WTC11 (cell line): ENCODE measurements around the gene PATL2. TPM values are rescaled to one million over a fixed set of nuclear protein-coding genes. Genes with fewer than 3 reads are reported as not detected.

Experiments used
- ATAC-seq: fragments of 200-7000 bp; cut with Tn5 transposase; 2 replicates; pipeline ENCODE4 v1.10.0; 2021; ENCODE audit warnings: mild to moderate bottlenecking, moderate library complexity
- CTCF ChIA-PET: fragments of 300-600 bp; sonication (Branson Sonifier 250); formaldehyde crosslinking; loops from one replicate; lab custom pipeline; 2021; ENCODE audit warnings: antibody characterized with exemption; lab: Charles Lee
- POLR2A ChIA-PET: fragments of 350-600 bp; sonication (Branson Sonifier 250); formaldehyde crosslinking; loops from one replicate; lab custom pipeline; 2021; ENCODE audit warnings: antibody characterized with exemption; lab: Charles Lee
- DNase-seq: peaks from one replicate; pipeline ENCODE4 v3.0.0; 2021; ENCODE audit warnings: low spot score
- H3K27ac Mint-ChIP-seq: 2 replicates; pipeline ENCODE4 v1.8.0; 2021; ENCODE audit warnings: mixed read lengths
- H3K27me3 Mint-ChIP-seq: 2 replicates; pipeline ENCODE4 v1.8.0; 2021; ENCODE audit warnings: low read depth, mild to moderate bottlenecking, moderate library complexity, mixed read lengths
- H3K36me3 Mint-ChIP-seq: 2 replicates; pipeline ENCODE4 v1.8.0; 2021; ENCODE audit warnings: mixed read lengths
- H3K4me1 Mint-ChIP-seq: 2 replicates; pipeline ENCODE4 v1.8.0; 2022; ENCODE audit warnings: mixed read lengths
- H3K4me3 Mint-ChIP-seq: 2 replicates; pipeline ENCODE4 v1.8.0; 2021; ENCODE audit warnings: mild to moderate bottlenecking, moderate library complexity, mixed read lengths
- H3K9me3 Mint-ChIP-seq: 2 replicates; pipeline ENCODE4 v1.8.0; 2021; ENCODE audit warnings: mixed read lengths
- ELF4 ChIP-seq: sonication (generic); formaldehyde crosslinking; IDR thresholded peaks from 2 replicates; pipeline ENCODE4 v1.8.1; 2022; ENCODE audit warnings: low read depth, mild to moderate bottlenecking, moderate library complexity, missing genetic modification reagents
- FOXK1 ChIP-seq: sonication (generic); formaldehyde crosslinking; IDR thresholded peaks from 2 replicates; pipeline ENCODE4 v1.8.0; 2022; ENCODE audit warnings: mild to moderate bottlenecking, moderate library complexity, missing genetic modification reagents
- HMGA2 ChIP-seq: fragments of 250-450 bp; sonication (Bioruptor Pico); IDR thresholded peaks from 2 replicates; pipeline ENCODE4 v1.4.0; 2021; ENCODE audit warnings: mild to moderate bottlenecking, moderate library complexity
- NR1H2 ChIP-seq: sonication (generic); formaldehyde crosslinking; IDR thresholded peaks from 2 replicates; pipeline ENCODE4 v1.9.0; 2021; ENCODE audit warnings: mild to moderate bottlenecking, moderate library complexity, missing genetic modification reagents
- OVOL2 ChIP-seq: fragments of 250-450 bp; sonication (Bioruptor Pico); IDR thresholded peaks from 2 replicates; pipeline ENCODE4 v1.9.0; 2021; ENCODE audit warnings: mild to moderate bottlenecking, borderline replicate concordance
- PRRX2 ChIP-seq: fragments of 250-450 bp; sonication (Bioruptor Pico); IDR thresholded peaks from 2 replicates; pipeline ENCODE4 v1.8.0; 2021; ENCODE audit warnings: mild to moderate bottlenecking
- SP1 ChIP-seq: sonication (generic); formaldehyde crosslinking; conservative IDR thresholded peaks from 2 replicates; pipeline ENCODE4 v1.8.1; 2022; ENCODE audit warnings: missing genetic modification reagents
- TEAD1 ChIP-seq: sonication (generic); formaldehyde crosslinking; IDR thresholded peaks from 2 replicates; pipeline ENCODE4 v1.8.0; 2022; ENCODE audit warnings: mild to moderate bottlenecking, missing genetic modification reagents
- TEAD4 ChIP-seq: sonication (generic); formaldehyde crosslinking; IDR thresholded peaks from 2 replicates; pipeline ENCODE4 v1.8.0; 2022; ENCODE audit warnings: mild to moderate bottlenecking, missing genetic modification reagents
- ZBTB21 ChIP-seq: sonication (generic); formaldehyde crosslinking; IDR thresholded peaks from 2 replicates; pipeline ENCODE4 v1.8.1; 2023; ENCODE audit warnings: mild to moderate bottlenecking, missing genetic modification reagents, borderline replicate concordance
- ZNF121 ChIP-seq: sonication (generic); formaldehyde crosslinking; IDR thresholded peaks from 2 replicates; pipeline ENCODE4 v1.8.0; 2023; ENCODE audit warnings: missing genetic modification reagents
- ZNF138 ChIP-seq: sonication (generic); formaldehyde crosslinking; conservative IDR thresholded peaks from 2 replicates; pipeline ENCODE4 v1.8.1; 2022; ENCODE audit warnings: mild to moderate bottlenecking, moderate library complexity, missing genetic modification reagents
- ZNF232 ChIP-seq: sonication (generic); formaldehyde crosslinking; IDR thresholded peaks from 2 replicates; pipeline ENCODE4 v1.8.0; 2022; ENCODE audit warnings: mild to moderate bottlenecking, missing genetic modification reagents
- ZNF416 ChIP-seq: fragments of 250-450 bp; sonication (Bioruptor Pico); IDR thresholded peaks from 2 replicates; pipeline ENCODE4 v1.9.0; 2021; ENCODE audit warnings: mild to moderate bottlenecking, inconsistent platforms
- ZNF671 ChIP-seq: fragments of 250-450 bp; sonication (Bioruptor Pico); IDR thresholded peaks from 2 replicates; pipeline ENCODE4 v1.8.0; 2021; ENCODE audit warnings: mild to moderate bottlenecking
- total RNA-seq: library from RNA; stranded (reverse); gene quantifications from 3 replicates; pipeline ENCODE4 v1.2.3, GENCODE V29; 2021
- TF ChIP-seq, protein P1 (sequence below): sonication (generic); formaldehyde crosslinking; IDR thresholded peaks from 2 replicates; pipeline ENCODE4 v1.8.1; 2023; ENCODE audit warnings: mild to moderate bottlenecking, missing genetic modification reagents
- TF ChIP-seq, protein P2 (sequence below): sonication (generic); formaldehyde crosslinking; IDR thresholded peaks from 2 replicates; pipeline ENCODE4 v1.8.0; 2022; ENCODE audit warnings: mild to moderate bottlenecking, missing genetic modification reagents
- TF ChIP-seq, protein P3 (sequence below): sonication (generic); formaldehyde crosslinking; IDR thresholded peaks from 2 replicates; pipeline ENCODE4 v1.8.1; 2023; ENCODE audit warnings: mild to moderate bottlenecking, missing genetic modification reagents, borderline replicate concordance
- TF ChIP-seq, protein P4 (sequence below): fragments of 200-600 bp; IDR thresholded peaks from 2 replicates; pipeline ENCODE4 v1.8.0; 2022; ENCODE audit warnings: antibody characterized with exemption
- TF ChIP-seq, protein P5 (sequence below): fragments of 250-450 bp; sonication (Bioruptor Pico); IDR thresholded peaks from 2 replicates; pipeline ENCODE4 v1.9.0; 2021; ENCODE audit warnings: mild to moderate bottlenecking

Gene PATL2
- total RNA-seq, 1 experiment from 2014 or later, result 0.59 TPM

DNA sequence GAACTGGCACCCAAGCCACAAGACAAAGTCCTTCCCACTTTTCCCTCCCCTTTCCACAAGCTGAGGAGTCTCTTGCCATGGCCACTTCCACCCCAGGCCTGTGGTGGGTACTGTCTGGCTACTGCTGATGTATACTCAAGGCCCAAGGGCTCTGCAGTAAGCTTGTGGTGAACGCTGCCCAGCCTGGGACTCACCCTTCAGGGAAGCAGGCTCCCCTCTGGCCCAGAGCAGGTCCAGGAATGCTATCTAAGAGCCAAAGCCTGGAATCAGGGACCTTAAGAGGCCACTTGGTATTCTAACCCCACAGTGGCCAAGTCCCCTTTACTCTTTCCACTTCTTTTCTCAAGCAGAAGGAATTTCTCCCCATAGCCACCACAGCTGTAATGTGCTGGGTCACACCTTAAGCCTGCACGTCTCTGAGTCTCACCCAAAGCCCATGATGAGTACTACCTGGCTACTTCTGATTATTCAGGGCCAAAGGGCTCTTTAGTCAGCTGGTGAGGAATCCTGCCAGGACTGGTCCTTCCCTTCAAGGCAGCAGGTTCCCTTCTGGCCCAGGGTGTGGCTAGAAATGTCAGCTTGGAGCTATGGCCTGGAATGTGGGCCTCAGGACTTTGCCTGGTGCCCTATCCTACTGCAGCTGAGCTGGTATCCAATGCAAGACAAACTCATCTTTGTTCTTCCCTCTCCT is 4.0 kb downstream of the PATL2 start:
- Mint-ChIP-seq H3K4me3 (no peak overlapping the region), H3K27ac (no peak overlapping the region), H3K4me1 (peaks cover 1% of the 10 kb centered on the region), H3K9me3 (peaks cover 25% of the 10 kb centered on the region), H3K36me3 (peaks cover 3% of the 10 kb centered on the region; the same call in 1 of the 2 replicates), H3K27me3 (peaks cover 5% of the 10 kb centered on the region)
- DNase-seq (no peak), ATAC-seq (no peak)
- no peak for TF ChIP-seq FOXK1 (CRISPR knock-in tag)
- no peak for TF ChIP-seq TEAD1 (CRISPR knock-in tag)
- TF ChIP-seq HMGA2 (CRISPR knock-in tag), result no peak
- TF ChIP-seq, protein P1, sequence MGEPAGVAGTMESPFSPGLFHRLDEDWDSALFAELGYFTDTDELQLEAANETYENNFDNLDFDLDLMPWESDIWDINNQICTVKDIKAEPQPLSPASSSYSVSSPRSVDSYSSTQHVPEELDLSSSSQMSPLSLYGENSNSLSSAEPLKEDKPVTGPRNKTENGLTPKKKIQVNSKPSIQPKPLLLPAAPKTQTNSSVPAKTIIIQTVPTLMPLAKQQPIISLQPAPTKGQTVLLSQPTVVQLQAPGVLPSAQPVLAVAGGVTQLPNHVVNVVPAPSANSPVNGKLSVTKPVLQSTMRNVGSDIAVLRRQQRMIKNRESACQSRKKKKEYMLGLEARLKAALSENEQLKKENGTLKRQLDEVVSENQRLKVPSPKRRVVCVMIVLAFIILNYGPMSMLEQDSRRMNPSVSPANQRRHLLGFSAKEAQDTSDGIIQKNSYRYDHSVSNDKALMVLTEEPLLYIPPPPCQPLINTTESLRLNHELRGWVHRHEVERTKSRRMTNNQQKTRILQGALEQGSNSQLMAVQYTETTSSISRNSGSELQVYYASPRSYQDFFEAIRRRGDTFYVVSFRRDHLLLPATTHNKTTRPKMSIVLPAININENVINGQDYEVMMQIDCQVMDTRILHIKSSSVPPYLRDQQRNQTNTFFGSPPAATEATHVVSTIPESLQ (CRISPR knock-in tag), result no peak
- no peak for TF ChIP-seq ELF4 (CRISPR knock-in tag)
- TF ChIP-seq ZNF138 (CRISPR knock-in tag), result no peak
- CTCF ChIA-PET, result no interaction called here
- POLR2A ChIA-PET, result no interaction called here

DNA sequence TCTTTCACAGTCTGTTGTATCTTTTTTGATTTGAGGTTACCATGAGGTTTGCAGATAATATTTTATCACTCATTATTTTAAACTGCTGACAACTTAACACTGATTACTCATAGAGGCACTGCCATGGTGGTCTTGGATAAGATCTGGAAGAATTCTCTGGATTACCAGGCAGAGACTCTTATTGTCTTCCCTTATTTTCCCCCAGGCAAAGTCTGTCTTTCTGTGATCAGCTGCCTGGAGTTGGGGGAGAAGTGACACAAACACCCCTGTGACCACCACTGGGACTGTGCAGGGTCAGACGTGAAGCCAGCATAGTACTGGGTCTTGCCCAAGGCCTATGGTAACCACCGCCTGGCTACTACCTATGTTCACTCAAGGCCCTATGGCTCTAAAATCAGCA is 4.7 kb downstream of the PATL2 start:
- ATAC-seq, result no peak
- Mint-ChIP-seq H3K27me3 (peaks cover 2% of the 10 kb centered on the region; the same call in 1 of the 2 replicates), H3K36me3 (peaks cover 3% of the 10 kb centered on the region; the same call in 1 of the 2 replicates), H3K27ac (no peak overlapping the region), H3K9me3 (peaks cover 31% of the 10 kb centered on the region), H3K4me1 (no peaks in the 10 kb centered on the region), H3K4me3 (no peak overlapping the region)
- ChIA-PET CTCF (no interaction called here), POLR2A (no interaction called here)
- no peak for DNase-seq
- no peak for TF ChIP-seq ZNF671 (CRISPR knock-in tag)
- no peak for TF ChIP-seq ZNF121 (CRISPR knock-in tag)

DNA sequence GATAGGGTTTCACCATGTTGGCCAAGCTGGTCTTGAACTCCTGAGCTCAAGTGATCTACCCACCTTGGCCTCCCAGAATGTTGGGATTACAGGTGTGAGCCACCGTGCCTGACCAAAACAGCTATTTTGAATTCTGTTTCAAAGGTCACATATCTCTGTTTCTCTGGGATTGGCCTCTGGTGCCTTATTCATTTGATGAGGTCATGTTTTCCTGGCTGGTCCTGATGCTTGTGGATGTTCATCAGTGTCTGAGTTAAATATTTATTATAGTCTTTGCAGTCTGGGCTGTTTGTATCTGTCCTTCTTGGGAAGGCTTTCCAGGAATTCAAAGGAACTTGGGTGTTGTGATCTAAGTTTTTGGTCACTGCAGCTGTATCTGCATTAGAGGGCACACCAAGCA is 5.1 kb downstream of the PATL2 start:
- Mint-ChIP-seq H3K27ac (no peak overlapping the region), H3K27me3 (peaks cover 6% of the 10 kb centered on the region; the same call in 1 of the 2 replicates), H3K4me3 (no peak overlapping the region), H3K36me3 (peaks cover 3% of the 10 kb centered on the region; the same call in 1 of the 2 replicates), H3K9me3 (peaks cover 32% of the 10 kb centered on the region), H3K4me1 (no peaks in the 10 kb centered on the region)
- DNase-seq (no peak), ATAC-seq (no peak)
- CTCF ChIA-PET, result no interaction called here
- POLR2A ChIA-PET, result no interaction called here
- TF ChIP-seq, protein P2, sequence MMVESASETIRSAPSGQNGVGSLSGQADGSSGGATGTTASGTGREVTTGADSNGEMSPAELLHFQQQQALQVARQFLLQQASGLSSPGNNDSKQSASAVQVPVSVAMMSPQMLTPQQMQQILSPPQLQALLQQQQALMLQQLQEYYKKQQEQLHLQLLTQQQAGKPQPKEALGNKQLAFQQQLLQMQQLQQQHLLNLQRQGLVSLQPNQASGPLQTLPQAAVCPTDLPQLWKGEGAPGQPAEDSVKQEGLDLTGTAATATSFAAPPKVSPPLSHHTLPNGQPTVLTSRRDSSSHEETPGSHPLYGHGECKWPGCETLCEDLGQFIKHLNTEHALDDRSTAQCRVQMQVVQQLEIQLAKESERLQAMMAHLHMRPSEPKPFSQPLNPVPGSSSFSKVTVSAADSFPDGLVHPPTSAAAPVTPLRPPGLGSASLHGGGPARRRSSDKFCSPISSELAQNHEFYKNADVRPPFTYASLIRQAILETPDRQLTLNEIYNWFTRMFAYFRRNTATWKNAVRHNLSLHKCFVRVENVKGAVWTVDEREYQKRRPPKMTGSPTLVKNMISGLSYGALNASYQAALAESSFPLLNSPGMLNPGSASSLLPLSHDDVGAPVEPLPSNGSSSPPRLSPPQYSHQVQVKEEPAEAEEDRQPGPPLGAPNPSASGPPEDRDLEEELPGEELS (CRISPR knock-in tag), result no peak
- no peak for TF ChIP-seq ELF4 (CRISPR knock-in tag)
- TF ChIP-seq PRRX2 (CRISPR knock-in tag), result no peak
- no peak for TF ChIP-seq ZNF416
- TF ChIP-seq SP1, result no peak
- no peak for TF ChIP-seq HMGA2 (CRISPR knock-in tag)
- TF ChIP-seq, protein P3, sequence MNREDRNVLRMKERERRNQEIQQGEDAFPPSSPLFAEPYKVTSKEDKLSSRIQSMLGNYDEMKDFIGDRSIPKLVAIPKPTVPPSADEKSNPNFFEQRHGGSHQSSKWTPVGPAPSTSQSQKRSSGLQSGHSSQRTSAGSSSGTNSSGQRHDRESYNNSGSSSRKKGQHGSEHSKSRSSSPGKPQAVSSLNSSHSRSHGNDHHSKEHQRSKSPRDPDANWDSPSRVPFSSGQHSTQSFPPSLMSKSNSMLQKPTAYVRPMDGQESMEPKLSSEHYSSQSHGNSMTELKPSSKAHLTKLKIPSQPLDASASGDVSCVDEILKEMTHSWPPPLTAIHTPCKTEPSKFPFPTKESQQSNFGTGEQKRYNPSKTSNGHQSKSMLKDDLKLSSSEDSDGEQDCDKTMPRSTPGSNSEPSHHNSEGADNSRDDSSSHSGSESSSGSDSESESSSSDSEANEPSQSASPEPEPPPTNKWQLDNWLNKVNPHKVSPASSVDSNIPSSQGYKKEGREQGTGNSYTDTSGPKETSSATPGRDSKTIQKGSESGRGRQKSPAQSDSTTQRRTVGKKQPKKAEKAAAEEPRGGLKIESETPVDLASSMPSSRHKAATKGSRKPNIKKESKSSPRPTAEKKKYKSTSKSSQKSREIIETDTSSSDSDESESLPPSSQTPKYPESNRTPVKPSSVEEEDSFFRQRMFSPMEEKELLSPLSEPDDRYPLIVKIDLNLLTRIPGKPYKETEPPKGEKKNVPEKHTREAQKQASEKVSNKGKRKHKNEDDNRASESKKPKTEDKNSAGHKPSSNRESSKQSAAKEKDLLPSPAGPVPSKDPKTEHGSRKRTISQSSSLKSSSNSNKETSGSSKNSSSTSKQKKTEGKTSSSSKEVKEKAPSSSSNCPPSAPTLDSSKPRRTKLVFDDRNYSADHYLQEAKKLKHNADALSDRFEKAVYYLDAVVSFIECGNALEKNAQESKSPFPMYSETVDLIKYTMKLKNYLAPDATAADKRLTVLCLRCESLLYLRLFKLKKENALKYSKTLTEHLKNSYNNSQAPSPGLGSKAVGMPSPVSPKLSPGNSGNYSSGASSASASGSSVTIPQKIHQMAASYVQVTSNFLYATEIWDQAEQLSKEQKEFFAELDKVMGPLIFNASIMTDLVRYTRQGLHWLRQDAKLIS (CRISPR knock-in tag), result no peak
- TF ChIP-seq ZNF232, result no peak
- TF ChIP-seq, protein P4, sequence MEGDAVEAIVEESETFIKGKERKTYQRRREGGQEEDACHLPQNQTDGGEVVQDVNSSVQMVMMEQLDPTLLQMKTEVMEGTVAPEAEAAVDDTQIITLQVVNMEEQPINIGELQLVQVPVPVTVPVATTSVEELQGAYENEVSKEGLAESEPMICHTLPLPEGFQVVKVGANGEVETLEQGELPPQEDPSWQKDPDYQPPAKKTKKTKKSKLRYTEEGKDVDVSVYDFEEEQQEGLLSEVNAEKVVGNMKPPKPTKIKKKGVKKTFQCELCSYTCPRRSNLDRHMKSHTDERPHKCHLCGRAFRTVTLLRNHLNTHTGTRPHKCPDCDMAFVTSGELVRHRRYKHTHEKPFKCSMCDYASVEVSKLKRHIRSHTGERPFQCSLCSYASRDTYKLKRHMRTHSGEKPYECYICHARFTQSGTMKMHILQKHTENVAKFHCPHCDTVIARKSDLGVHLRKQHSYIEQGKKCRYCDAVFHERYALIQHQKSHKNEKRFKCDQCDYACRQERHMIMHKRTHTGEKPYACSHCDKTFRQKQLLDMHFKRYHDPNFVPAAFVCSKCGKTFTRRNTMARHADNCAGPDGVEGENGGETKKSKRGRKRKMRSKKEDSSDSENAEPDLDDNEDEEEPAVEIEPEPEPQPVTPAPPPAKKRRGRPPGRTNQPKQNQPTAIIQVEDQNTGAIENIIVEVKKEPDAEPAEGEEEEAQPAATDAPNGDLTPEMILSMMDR, result no peak
- no peak for TF ChIP-seq OVOL2 (CRISPR knock-in tag)
- TF ChIP-seq ZNF671 (CRISPR knock-in tag), result no peak
- no peak for TF ChIP-seq TEAD4 (CRISPR knock-in tag)
- TF ChIP-seq, protein P5, sequence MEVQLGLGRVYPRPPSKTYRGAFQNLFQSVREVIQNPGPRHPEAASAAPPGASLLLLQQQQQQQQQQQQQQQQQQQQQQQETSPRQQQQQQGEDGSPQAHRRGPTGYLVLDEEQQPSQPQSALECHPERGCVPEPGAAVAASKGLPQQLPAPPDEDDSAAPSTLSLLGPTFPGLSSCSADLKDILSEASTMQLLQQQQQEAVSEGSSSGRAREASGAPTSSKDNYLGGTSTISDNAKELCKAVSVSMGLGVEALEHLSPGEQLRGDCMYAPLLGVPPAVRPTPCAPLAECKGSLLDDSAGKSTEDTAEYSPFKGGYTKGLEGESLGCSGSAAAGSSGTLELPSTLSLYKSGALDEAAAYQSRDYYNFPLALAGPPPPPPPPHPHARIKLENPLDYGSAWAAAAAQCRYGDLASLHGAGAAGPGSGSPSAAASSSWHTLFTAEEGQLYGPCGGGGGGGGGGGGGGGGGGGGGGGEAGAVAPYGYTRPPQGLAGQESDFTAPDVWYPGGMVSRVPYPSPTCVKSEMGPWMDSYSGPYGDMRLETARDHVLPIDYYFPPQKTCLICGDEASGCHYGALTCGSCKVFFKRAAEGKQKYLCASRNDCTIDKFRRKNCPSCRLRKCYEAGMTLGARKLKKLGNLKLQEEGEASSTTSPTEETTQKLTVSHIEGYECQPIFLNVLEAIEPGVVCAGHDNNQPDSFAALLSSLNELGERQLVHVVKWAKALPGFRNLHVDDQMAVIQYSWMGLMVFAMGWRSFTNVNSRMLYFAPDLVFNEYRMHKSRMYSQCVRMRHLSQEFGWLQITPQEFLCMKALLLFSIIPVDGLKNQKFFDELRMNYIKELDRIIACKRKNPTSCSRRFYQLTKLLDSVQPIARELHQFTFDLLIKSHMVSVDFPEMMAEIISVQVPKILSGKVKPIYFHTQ, result no peak
- no peak for TF ChIP-seq FOXK1 (CRISPR knock-in tag)
- TF ChIP-seq ZBTB21 (CRISPR knock-in tag), result no peak
- TF ChIP-seq NR1H2 (CRISPR knock-in tag), result no peak
